Lower lobe of right lung (tissue), 2 donors: ENCODE data around the gene CD79A. TPM values are rescaled to one million over a fixed set of nuclear protein-coding genes. Genes with fewer than 3 reads are reported as not detected.
A peak's percentile ranks its signal among the peaks of the same experiment; 100 is the strongest.
"Not testable (repeated sequence)": the region's sequence is repeated elsewhere in the genome, so short reads cannot be mapped to it uniquely, and the experiment has no call there.

Source experiments
- ATAC-seq, 2 donors: fragments of 200-7000 bp; cut with Tn5 transposase; one replicate each; pipeline ENCODE4 v1.9.1; 2020 to 2022; ENCODE audit warnings: mild to moderate bottlenecking in 2 of 2, moderate library complexity in 2 of 2
- DNase-seq: peaks from one replicate; pipeline ENCODE4 v3.0.0-alpha.2; 2020
- H3K27ac ChIP-seq: fragments of 200-600 bp; one replicate; pipeline ENCODE4 v1.8.0; 2022
- H3K27me3 ChIP-seq: fragments of 200-600 bp; one replicate; pipeline ENCODE4 v1.8.0; 2022; ENCODE audit warnings: low read depth
- H3K36me3 ChIP-seq: fragments of 200-600 bp; one replicate; pipeline ENCODE4 v1.8.0; 2022; ENCODE audit warnings: mild to moderate bottlenecking
- H3K4me1 ChIP-seq: fragments of 200-600 bp; one replicate; pipeline ENCODE4 v1.8.0; 2022
- H3K4me3 ChIP-seq: fragments of 200-600 bp; one replicate; pipeline ENCODE4 v1.8.0; 2022; ENCODE audit warnings: mild to moderate bottlenecking
- H3K9me3 ChIP-seq: fragments of 200-600 bp; one replicate; pipeline ENCODE4 v1.8.0; 2022
- intact Hi-C: fragments of 100-400 bp; cut with DNase I; formaldehyde crosslinking; loops from one replicate; pipeline ENCODE4 v1.11.0; 2022
- total RNA-seq: library from RNA; stranded (reverse); fragmentation: NEBNext Ultra II Directional; extraction: Animal tissue kit (Norgen Biotek cat#: 25700); gene quantifications from one replicate; pipeline ENCODE4 v1.2.1, GENCODE V29; 2021
- TF ChIP-seq, protein P1 (sequence below): fragments of 200-600 bp; IDR thresholded peaks from one replicate; pipeline ENCODE4 v1.8.0; 2022; ENCODE audit warnings: antibody characterized with exemption, mild to moderate bottlenecking
- donor health status: DM: no; HTN: yes; CAD: no; lungs with severe emphysema.

CD79A gene
- total RNA-seq, 1 donor from 2014 or later, result 1.2 TPM

- ATAC-seq (no peak), DNase-seq (no peak)
- peaks cover 50% of the 10 kb centered on the region for H3K27me3 ChIP-seq
- H3K9me3 ChIP-seq, result no peaks in the 10 kb centered on the region
- H3K27ac ChIP-seq, result no peak overlapping the region
- intact Hi-C loops, result no loop called here
- no peaks in the 10 kb centered on the region for H3K36me3 ChIP-seq
- TF ChIP-seq, protein P1, sequence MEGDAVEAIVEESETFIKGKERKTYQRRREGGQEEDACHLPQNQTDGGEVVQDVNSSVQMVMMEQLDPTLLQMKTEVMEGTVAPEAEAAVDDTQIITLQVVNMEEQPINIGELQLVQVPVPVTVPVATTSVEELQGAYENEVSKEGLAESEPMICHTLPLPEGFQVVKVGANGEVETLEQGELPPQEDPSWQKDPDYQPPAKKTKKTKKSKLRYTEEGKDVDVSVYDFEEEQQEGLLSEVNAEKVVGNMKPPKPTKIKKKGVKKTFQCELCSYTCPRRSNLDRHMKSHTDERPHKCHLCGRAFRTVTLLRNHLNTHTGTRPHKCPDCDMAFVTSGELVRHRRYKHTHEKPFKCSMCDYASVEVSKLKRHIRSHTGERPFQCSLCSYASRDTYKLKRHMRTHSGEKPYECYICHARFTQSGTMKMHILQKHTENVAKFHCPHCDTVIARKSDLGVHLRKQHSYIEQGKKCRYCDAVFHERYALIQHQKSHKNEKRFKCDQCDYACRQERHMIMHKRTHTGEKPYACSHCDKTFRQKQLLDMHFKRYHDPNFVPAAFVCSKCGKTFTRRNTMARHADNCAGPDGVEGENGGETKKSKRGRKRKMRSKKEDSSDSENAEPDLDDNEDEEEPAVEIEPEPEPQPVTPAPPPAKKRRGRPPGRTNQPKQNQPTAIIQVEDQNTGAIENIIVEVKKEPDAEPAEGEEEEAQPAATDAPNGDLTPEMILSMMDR, result no peak
- no peaks in the 10 kb centered on the region for H3K4me1 ChIP-seq
- H3K4me3 ChIP-seq, result no peak overlapping the region
These were observed 36.7 kb downstream of the CD79A start for GRCh38 chr19:41913538-41914423.

- H3K27ac ChIP-seq, ATAC-seq, intact Hi-C loops, H3K9me3 ChIP-seq, DNase-seq, H3K36me3 ChIP-seq, H3K4me3 ChIP-seq, H3K4me1 ChIP-seq: not testable (repeated sequence)
- peaks cover 53% of the 10 kb centered on the region for H3K27me3 ChIP-seq
These were observed 37.4 kb downstream of the CD79A start for GRCh38 chr19:41914424-41914834.

DNA sequence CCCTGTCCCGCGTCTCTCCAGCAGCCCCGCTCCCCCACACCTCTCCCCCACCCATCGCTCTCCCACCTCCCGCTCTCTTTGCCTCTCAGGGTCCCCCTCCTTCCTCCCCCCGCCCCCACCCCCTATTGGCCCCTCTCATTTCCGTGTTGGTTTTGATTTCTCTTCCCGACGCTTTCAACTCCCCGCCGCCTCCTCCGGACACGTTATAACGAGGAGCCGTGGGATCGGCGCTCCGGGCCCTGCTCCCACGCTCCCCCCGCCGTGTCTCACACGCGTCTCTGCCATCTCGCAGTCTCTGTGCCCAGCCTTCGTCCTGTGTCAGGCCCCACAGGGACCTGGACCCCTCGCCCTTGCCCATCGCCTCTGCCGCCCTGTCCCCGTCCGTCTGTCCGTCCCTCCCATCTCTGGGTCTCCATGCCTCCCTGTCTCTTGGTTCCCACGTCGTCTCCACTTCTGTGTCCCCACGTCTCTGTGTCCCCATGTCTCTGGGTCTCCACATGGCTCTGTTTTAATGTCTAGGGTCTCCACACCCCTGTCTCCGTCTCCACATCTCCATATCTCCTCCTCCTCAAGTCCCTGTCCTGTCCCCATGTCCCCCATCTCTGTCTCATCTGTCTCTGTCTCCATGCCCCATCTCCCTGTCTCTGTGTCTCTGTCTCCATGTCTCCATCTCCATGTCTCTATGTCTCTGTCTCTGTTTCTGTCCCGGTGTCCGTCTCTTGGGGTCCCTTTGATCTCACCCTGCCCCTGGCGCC, 38.1 kb downstream of the CD79A start:
- Histone ChIP-seq H3K36me3 (no peaks in the 10 kb centered on the region), H3K9me3 (no peaks in the 10 kb centered on the region), H3K4me1 (no peaks in the 10 kb centered on the region), H3K4me3 (no peak overlapping the region), H3K27ac (no peak overlapping the region), H3K27me3 (peaks cover 55% of the 10 kb centered on the region)
- intact Hi-C loops, result no loop called here
- TF ChIP-seq, protein P1, result no peak
- DNase-seq, result no peak
- no peak for ATAC-seq

DNA sequence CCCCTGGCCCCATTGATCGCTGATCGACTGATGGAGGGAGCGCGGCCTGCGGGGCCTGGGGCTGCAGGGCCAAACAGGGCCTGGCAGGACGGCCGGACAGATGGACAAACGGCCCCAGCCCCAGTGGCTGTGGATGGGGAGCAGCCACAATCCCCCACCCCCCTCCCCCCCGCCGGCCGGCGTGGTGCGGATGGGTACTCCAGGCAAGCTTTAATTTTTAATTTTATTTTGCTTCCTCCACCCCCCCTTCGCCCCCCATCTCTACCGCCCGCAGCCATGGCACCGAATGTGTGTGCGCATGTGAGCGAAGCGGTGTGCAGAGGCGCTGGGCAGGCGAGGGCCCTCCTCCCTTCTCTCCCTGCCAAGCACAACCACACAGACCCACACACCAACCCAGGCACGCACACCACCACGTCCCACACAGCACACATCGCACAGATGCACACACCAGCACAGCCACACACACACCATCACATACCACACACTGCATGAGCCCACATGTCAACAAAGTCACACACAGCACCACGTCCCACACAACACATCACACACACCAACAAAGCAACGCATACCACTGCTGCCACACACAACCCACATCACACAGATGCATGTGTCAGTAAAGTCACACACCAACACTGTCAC, 38.8 kb downstream of the CD79A start:
- DNase-seq, result no peak
- TF ChIP-seq, protein P1, result no peak
- no peak overlapping the region for H3K4me3 ChIP-seq
- H3K9me3 ChIP-seq, result no peaks in the 10 kb centered on the region
- no peak for ATAC-seq
- no peaks in the 10 kb centered on the region for H3K36me3 ChIP-seq
- no peaks in the 10 kb centered on the region for H3K4me1 ChIP-seq
- peaks cover 62% of the 10 kb centered on the region for H3K27me3 ChIP-seq
- intact Hi-C loops, result no loop called here
- H3K27ac ChIP-seq, result no peak overlapping the region

DNA sequence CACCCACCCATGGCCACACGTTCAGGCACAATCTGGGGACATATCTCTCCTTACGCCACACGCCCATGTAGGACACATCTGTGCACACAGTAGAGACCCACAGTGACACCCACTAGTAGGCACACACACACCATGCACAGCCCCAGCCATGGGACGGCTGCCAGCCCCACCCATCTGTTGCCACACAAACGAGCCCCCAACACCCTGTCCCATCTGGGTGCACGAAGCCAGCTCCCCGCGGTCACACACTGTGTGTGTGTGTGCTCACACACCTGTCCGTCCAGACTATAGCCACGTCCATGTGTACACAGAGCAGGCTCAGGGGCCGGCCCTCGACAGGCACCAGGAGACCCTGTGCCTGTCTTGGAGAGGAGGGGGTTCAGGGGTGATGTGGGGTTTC, 40.6 kb downstream of the CD79A start:
- H3K4me1 ChIP-seq, result no peaks in the 10 kb centered on the region
- no peaks in the 10 kb centered on the region for H3K9me3 ChIP-seq
- intact Hi-C loops, result no loop called here
- TF ChIP-seq, protein P1, result no peak
- peak; percentile 34 for DNase-seq
- H3K36me3 ChIP-seq, result no peaks in the 10 kb centered on the region
- no peak overlapping the region for H3K4me3 ChIP-seq
- H3K27me3 ChIP-seq, result peaks cover 72% of the 10 kb centered on the region
- H3K27ac ChIP-seq, result no peak overlapping the region
- no peak for ATAC-seq
